Muscle layer of colon (tissue), 2 donors: ENCODE results near the gene CHIT1.
A peak's percentile ranks its signal among the peaks of the same experiment; 100 is the strongest.
"Not testable (repeated sequence)": the region's sequence is repeated elsewhere in the genome, so short reads cannot be mapped to it uniquely, and the experiment has no call there.

Experiments
- H3K27ac ChIP-seq: one replicate; pipeline ENCODE4 v1.7.0; 2013; ENCODE audit warnings: low read depth, mild to moderate bottlenecking, low read length, moderate library complexity
- H3K27me3 ChIP-seq, 2 donors: one replicate each; pipeline ENCODE4 v1.7.0; 2013; ENCODE audit warnings: low read length in 2 of 2, mild to moderate bottlenecking in 2 of 2; ENCODE audit not compliant: insufficient read depth in 2 of 2, control insufficient read depth in 1 of 2
- H3K36me3 ChIP-seq: one replicate; pipeline ENCODE4 v1.7.0; 2013; ENCODE audit warnings: mild to moderate bottlenecking, low read length; ENCODE audit not compliant: insufficient read depth
- H3K4me1 ChIP-seq: one replicate; pipeline ENCODE4 v1.7.0; 2013; ENCODE audit warnings: mild to moderate bottlenecking, low read length; ENCODE audit not compliant: insufficient read depth
- H3K4me3 ChIP-seq, 2 donors: one replicate each; pipeline ENCODE4 v1.7.0; 2013; ENCODE audit warnings: low read length in 2 of 2, low read depth in 1 of 2, mild to moderate bottlenecking in 1 of 2, moderate library complexity in 1 of 2
- H3K9ac ChIP-seq: one replicate; pipeline ENCODE4 v1.7.0; 2013; ENCODE audit warnings: low read length
- H3K9me3 ChIP-seq: one replicate; pipeline ENCODE4 v1.7.0; 2013; ENCODE audit warnings: mild to moderate bottlenecking, low read length
- donor health status: abdominal sarcoma.
- donor health status: Adenocarcinoma of cecum.

The CHIT1 gene

GRCh38 chr1:203272633-203273205, 43.2 kb upstream of the CHIT1 start:
- no peaks in the 10 kb centered on the region for H3K9me3 ChIP-seq
- peak overlapping the region; percentile 87 for H3K27ac ChIP-seq
- peak overlapping the region in 1 of 2 donors; percentile 42 for H3K4me3 ChIP-seq
- peaks cover 61% of the 10 kb centered on the region for H3K4me1 ChIP-seq
- H3K36me3 ChIP-seq, result no peaks in the 10 kb centered on the region
- peak overlapping the region; percentile 39 for H3K9ac ChIP-seq
- no peaks in the 10 kb centered on the region for H3K27me3 ChIP-seq

DNA sequence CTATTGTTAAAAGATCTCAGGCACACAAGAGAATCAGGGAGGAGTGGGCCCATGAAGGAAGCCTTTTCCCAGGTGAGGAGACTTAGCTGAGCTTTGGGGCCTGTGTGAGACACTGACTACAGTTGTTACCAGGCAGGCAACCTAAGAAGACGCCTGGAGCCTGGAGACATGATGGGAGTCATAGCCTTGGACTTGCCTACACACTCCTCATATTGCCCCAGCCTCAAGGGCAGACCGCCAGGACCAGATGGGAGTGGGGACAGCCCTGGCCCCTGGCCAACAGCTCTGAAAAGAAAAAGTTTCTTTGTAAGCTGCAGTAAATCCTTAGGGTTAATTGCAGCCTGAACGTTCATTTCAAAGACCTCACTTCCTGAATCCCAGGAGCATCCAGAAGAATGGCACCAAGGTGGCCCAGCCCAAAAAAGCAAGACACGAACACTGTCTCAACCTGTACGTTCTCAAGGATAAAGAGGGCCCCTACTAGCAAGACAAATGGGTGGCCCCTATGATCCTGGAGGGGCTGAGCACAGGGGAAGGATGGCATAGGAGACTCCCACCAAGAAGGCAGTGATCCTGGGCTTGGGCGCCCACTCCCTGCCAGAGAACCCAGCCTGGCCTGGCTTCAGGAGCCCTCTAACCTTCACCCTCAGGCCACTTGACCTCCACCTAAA, 42.6 kb upstream of the CHIT1 start:
- no peak overlapping the region for H3K27ac ChIP-seq
- no peak overlapping the region for H3K9ac ChIP-seq
- H3K27me3 ChIP-seq, result no peaks in the 10 kb centered on the region
- no peak overlapping the region for H3K4me3 ChIP-seq
- no peaks in the 10 kb centered on the region for H3K9me3 ChIP-seq
- peaks cover 57% of the 10 kb centered on the region for H3K4me1 ChIP-seq
- no peaks in the 10 kb centered on the region for H3K36me3 ChIP-seq

GRCh38 chr1:203271018-203271743, 41.7 kb upstream of the CHIT1 start:
- Histone ChIP-seq H3K27me3 (no peaks in the 10 kb centered on the region), H3K36me3 (no peaks in the 10 kb centered on the region), H3K9me3 (no peaks in the 10 kb centered on the region), H3K27ac (no peak overlapping the region), H3K9ac (no peak overlapping the region), H3K4me3 (peak overlapping the region in 1 of 2 donors; percentile 28), H3K4me1 (peaks cover 48% of the 10 kb centered on the region)

- peak overlapping the region in 1 of 2 donors; percentile 28 for H3K4me3 ChIP-seq
- H3K36me3 ChIP-seq, result no peaks in the 10 kb centered on the region
- H3K27ac ChIP-seq, result no peak overlapping the region
- peaks cover 44% of the 10 kb centered on the region for H3K4me1 ChIP-seq
- H3K9me3 ChIP-seq, result no peaks in the 10 kb centered on the region
- H3K27me3 ChIP-seq, result no peaks in the 10 kb centered on the region
- no peak overlapping the region for H3K9ac ChIP-seq
Observed at GRCh38 chr1:203270448-203270847, 41.0 kb upstream of the CHIT1 start.

- no peaks in the 10 kb centered on the region for H3K27me3 ChIP-seq
- H3K4me3 ChIP-seq, result no peak overlapping the region
- H3K4me1 ChIP-seq, result peaks cover 36% of the 10 kb centered on the region
- no peak overlapping the region for H3K9ac ChIP-seq
- H3K9me3 ChIP-seq, result no peaks in the 10 kb centered on the region
- no peak overlapping the region for H3K27ac ChIP-seq
- no peaks in the 10 kb centered on the region for H3K36me3 ChIP-seq
Observed at GRCh38 chr1:203269654-203270020, 40.2 kb upstream of the CHIT1 start.

DNA sequence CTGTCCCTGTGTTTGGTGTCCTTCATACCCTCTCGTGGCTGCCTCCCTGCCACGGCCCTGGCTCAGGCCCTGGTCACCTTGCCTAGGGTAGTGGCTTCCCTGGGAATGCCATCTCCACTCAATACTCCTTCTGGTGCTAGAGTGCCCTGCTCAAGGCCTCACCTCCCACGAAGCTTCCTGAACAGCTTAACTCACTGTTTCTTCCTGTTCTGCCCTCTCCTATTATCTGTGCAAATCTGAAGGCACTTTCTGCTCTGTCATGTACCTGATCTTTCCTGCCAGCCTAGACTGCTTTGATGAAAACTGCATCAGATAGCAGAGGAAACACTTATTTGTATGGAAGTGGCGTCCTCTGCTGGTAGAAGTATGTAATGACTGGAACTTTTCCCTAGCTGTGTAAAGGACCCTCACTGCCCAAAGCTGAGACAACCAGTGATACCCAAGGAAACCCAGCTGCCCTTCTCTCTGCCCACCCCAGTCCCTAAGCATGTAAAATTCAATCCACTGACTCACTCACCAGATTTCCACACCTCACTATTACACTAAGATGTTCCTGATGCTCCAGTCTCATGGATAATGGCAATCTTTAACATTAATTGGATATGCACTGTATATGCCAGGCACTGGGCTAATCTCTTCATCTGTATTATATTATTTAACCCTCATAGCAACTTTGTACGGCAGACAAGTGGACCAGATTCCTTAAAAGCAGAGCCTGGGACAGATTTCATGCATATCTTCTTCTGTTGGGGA, 39.6 kb upstream of the CHIT1 start:
- Histone ChIP-seq H3K27me3 (no peaks in the 10 kb centered on the region), H3K36me3 (no peaks in the 10 kb centered on the region), H3K27ac (peak overlapping the region; percentile 25), H3K4me1 (peaks cover 30% of the 10 kb centered on the region), H3K9me3 (no peaks in the 10 kb centered on the region), H3K4me3 (no peak overlapping the region), H3K9ac (no peak overlapping the region)

- Histone ChIP-seq H3K27ac (peak overlapping the region; percentile 85), H3K27me3 (no peaks in the 10 kb centered on the region), H3K36me3 (no peaks in the 10 kb centered on the region), H3K4me3 (peak overlapping the region; percentile 50 to 60), H3K4me1 (peaks cover 22% of the 10 kb centered on the region), H3K9me3 (no peaks in the 10 kb centered on the region), H3K9ac (peak overlapping the region; percentile 17)
Observed at GRCh38 chr1:203267912-203268311, 38.4 kb upstream of the CHIT1 start.

GRCh38 chr1:203267347-203267846, 37.9 kb upstream of the CHIT1 start:
- no peaks in the 10 kb centered on the region for H3K9me3 ChIP-seq
- no peaks in the 10 kb centered on the region for H3K36me3 ChIP-seq
- H3K27me3 ChIP-seq, result no peaks in the 10 kb centered on the region
- H3K4me1 ChIP-seq, result peaks cover 17% of the 10 kb centered on the region
- H3K27ac ChIP-seq, result peak overlapping the region; percentile 85
- peak overlapping the region; percentile 17 for H3K9ac ChIP-seq
- H3K4me3 ChIP-seq, result peak overlapping the region; percentile 50 to 60

DNA sequence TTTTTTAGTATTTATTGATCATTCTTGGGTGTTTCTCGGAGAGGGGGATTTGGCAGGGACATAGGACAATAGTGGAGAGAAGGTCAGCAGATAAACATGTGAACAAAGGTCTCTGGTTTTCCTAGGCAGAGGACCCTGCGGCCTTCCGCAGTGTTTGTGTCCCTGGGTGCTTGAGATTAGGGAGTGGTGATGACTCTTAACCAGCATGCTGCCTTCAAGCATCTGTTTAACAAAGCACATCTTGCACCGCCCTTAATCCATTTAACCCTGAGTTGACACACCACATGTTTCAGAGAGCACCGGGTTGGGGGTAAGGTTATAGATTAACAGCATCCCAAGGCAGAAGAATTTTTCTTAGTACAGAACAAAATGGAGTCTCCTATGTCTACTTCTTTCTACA, 36.7 kb upstream of the CHIT1 start:
- H3K27ac ChIP-seq, H3K27me3 ChIP-seq, H3K9ac ChIP-seq, H3K4me3 ChIP-seq, H3K36me3 ChIP-seq, H3K9me3 ChIP-seq: not testable (repeated sequence)
- H3K4me1 ChIP-seq, result peaks cover 10% of the 10 kb centered on the region

DNA sequence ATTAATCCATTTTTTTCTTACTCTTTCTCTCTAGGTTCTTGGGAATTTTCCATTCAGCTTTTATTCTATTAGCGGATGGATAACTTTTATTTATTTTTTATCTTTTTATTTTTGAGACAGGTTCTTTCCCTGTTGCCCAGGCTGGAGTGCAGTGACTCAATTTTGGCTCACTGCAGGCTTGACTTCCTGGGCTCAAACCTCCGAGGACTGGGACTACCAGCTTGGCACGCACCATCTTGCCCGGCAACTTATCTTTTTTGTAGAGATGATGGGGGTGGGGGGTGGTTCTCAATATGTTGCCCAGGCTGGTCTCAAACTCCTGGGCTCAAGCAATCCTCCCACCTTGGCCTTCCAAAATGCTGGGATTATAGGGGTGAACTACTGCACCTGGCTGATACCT, 36.1 kb upstream of the CHIT1 start:
- peaks cover 5% of the 10 kb centered on the region for H3K4me1 ChIP-seq
- no peak overlapping the region for H3K4me3 ChIP-seq
- no peaks in the 10 kb centered on the region for H3K27me3 ChIP-seq
- H3K9ac ChIP-seq, result no peak overlapping the region
- H3K27ac ChIP-seq, result no peak overlapping the region
- no peaks in the 10 kb centered on the region for H3K9me3 ChIP-seq
- H3K36me3 ChIP-seq, result no peaks in the 10 kb centered on the region

- Histone ChIP-seq H3K27me3 (no peaks in the 10 kb centered on the region), H3K9ac (no peak overlapping the region), H3K9me3 (no peaks in the 10 kb centered on the region), H3K4me3 (no peak overlapping the region), H3K4me1 (peaks cover 5% of the 10 kb centered on the region), H3K36me3 (no peaks in the 10 kb centered on the region), H3K27ac (no peak overlapping the region)
Observed at GRCh38 chr1:203264052-203264501, 34.6 kb upstream of the CHIT1 start.
